Right cardiac atrium (tissue), 5 donors: ENCODE measurements around the gene ATP5MC3. TPM values are rescaled to one million over a fixed set of nuclear protein-coding genes. Genes with fewer than 3 reads are reported as not detected.
A peak's percentile ranks its signal among the peaks of the same experiment; 100 is the strongest.

Experiments
- ATAC-seq, 2 donors: fragments of 200-7000 bp; cut with Tn5 transposase; one replicate each; pipeline versions ENCODE4 v1.8.0 to v1.9.1; 2020; ENCODE audit warnings: moderate library complexity in 2 of 2, mild to moderate bottlenecking in 1 of 2
- DNase-seq, 3 donors: peaks; one replicate each; pipeline ENCODE4 v3.0.0-alpha.2; 2020
- H3K27ac ChIP-seq: one replicate; pipeline ENCODE4 v1.5.1; 2013; ENCODE audit warnings: mild to moderate bottlenecking, low read length, control low read depth, moderate library complexity
- H3K27me3 ChIP-seq: one replicate; pipeline ENCODE4 v1.6.1; 2013; ENCODE audit not compliant: control insufficient read depth, insufficient read depth
- H3K4me1 ChIP-seq: one replicate; pipeline ENCODE4 v1.6.1; 2013; ENCODE audit warnings: low read length; ENCODE audit not compliant: control insufficient read depth, insufficient read depth
- H3K4me3 ChIP-seq: one replicate; pipeline ENCODE4 v1.5.1; 2013; ENCODE audit warnings: low read length, control low read depth
- H3K9me3 ChIP-seq: one replicate; pipeline ENCODE4 v1.6.1; 2013; ENCODE audit warnings: low read length; ENCODE audit not compliant: control insufficient read depth
- WGBS: extraction: QIAGEN DNeasy Blood & Tissue Kit; methylation state at CpG from one replicate; pipeline ENCODE4 v1.1.7; 2013; 5-methylcytosine and 5-hydroxymethylcytosine counted together
- intact Hi-C, 4 donors: fragments of 100-400 bp; cut with DNase I; formaldehyde crosslinking; loops; one replicate each; pipeline versions ENCODE4 v1.11.0 to v1.14.0; 2022 to 2023
- microRNA-seq, 2 donors: library from miRNA; unstranded; fragments of <30 nt; microRNA quantifications; one replicate each; pipeline ENCODE4 v1.2.0, GENCODE V29; 2020 to 2021
- polyA plus RNA-seq: library from polyadenylated mRNA; stranded (reverse); fragments of 200-250 nt; gene quantifications from one replicate; pipeline ENCODE4 v1.2.3, GENCODE V29; 2013
- total RNA-seq, 4 donors: library from RNA; stranded (reverse); fragmentation: NEBNext Ultra II Directional; extraction: Animal tissue kit (Norgen Biotek cat#: 25700); gene quantifications; one replicate each; pipeline ENCODE4 v1.2.1, GENCODE V29; 2021
- donor health status: healthy with polysubstance abuse.
- donor health status: DM: no; HTN: yes; CAD: no.
- donor health status: DM: no; HTN: no; CAD: no.
- donor health status: DM: no; HTN: yes; CAD: no; lungs with severe emphysema.
- donor health status: DM: yes; HTN: yes; CAD: no.

ATP5MC3 gene
- total and polyA plus RNA-seq, 5 donors, result 737 to 1,357 (median 863) TPM

GRCh38 chr2:175143191-175143590 lies 38.3 kb downstream of the ATP5MC3 start:
- 96% methylated on average over 1 of the region's 1 CpG for whole genome bisulfite sequencing
- intact Hi-C loops, result no loop called here

GRCh38 chr2:175140332-175140731 lies 41.2 kb downstream of the ATP5MC3 start:
- Histone ChIP-seq H3K27me3 (no peaks in the 10 kb centered on the region), H3K4me1 (peaks cover 2% of the 10 kb centered on the region), H3K9me3 (no peaks in the 10 kb centered on the region), H3K27ac (no peak overlapping the region), H3K4me3 (no peak overlapping the region)
- DNase-seq, result no peak
- intact Hi-C loops, result no loop called here
- no peak for ATAC-seq
- 79% methylated on average over 2 of the region's 2 CpGs for WGBS

More at GRCh38 chr2:175143191-175143590, 38.3 kb downstream of the ATP5MC3 start:
- Histone ChIP-seq H3K4me3 (no peak overlapping the region), H3K9me3 (no peaks in the 10 kb centered on the region), H3K4me1 (peaks cover 4% of the 10 kb centered on the region), H3K27ac (no peak overlapping the region), H3K27me3 (no peaks in the 10 kb centered on the region)
- ATAC-seq (no peak), DNase-seq (no peak)

- H3K9me3 ChIP-seq, result no peaks in the 10 kb centered on the region
- 93% methylated on average over 2 of the region's 2 CpGs for WGBS
- no peak for ATAC-seq
- no peak overlapping the region for H3K27ac ChIP-seq
- H3K4me1 ChIP-seq, result peaks cover 2% of the 10 kb centered on the region
- no peak for DNase-seq
- intact Hi-C loops, result no loop called here
- H3K4me3 ChIP-seq, result no peak overlapping the region
- H3K27me3 ChIP-seq, result no peaks in the 10 kb centered on the region
Observed at GRCh38 chr2:175137793-175138192, 43.7 kb downstream of the ATP5MC3 start.

DNA sequence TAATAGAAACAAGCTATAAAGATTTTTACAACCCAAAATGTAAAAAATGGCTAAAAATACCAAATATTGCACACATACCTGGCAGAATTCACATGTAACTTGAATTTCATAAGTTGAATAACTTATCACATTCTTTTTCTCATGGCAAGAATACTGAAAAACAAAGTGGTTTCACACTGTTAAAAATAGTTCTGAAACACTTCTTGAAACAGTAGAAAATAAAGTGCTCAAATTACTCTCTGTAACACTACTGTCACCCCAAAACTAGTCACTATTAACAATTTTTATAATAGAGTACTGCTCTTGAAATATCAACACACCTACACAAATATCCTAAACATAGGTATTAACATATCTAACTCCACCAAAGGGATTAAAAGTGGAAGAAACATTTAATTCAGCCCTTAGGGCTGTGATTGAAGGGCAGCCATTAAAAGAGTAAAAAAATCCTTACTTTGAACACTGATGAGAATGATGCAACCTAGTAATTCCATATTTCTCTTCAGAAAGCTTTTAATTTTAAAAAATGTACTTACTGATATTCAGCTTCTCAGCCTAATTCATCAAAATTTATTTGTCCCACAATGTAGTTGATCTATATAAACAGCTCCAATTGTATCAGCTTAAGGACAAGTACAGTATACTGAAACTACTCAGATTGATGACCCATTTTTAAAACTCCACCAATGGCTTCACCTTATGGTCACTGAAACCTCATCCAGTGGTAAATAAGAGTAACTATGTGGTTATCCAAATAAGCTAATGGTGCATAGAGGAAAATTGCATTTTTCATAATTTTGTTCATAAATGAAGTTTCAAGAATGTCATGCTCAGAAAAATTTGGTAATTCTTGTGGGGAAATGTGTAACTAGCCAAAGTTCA lies 44.9 kb downstream of the ATP5MC3 start:
- Histone ChIP-seq H3K27ac (no peak overlapping the region), H3K27me3 (no peaks in the 10 kb centered on the region), H3K4me3 (no peak overlapping the region), H3K4me1 (peaks cover 2% of the 10 kb centered on the region), H3K9me3 (no peaks in the 10 kb centered on the region)
- ATAC-seq, result no peak
- no peak for DNase-seq
- intact Hi-C loops, result no loop called here

DNA sequence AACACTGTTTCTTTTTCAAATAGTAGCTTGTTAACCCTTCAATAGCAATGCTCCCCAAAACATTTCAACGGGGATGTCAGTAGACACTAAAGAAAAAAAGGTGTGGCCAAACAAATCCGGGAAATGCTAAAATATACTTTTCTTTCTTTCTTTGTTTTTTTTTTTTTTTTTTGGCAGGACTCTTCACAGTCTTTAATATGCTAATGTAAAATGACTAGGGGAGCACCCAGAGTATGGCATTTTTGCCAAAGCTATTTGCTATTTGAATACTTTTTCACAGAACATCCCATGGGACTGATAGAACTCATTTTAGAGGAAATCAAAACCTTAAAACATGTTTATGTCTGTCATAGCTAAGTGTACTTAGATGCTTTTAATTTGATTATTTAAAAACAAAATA lies 45.6 kb downstream of the ATP5MC3 start:
- 70% methylated on average over 2 of the region's 2 CpGs for WGBS
- Histone ChIP-seq H3K27ac (no peak overlapping the region), H3K9me3 (no peaks in the 10 kb centered on the region), H3K4me3 (no peak overlapping the region), H3K4me1 (peaks cover 2% of the 10 kb centered on the region), H3K27me3 (no peaks in the 10 kb centered on the region)
- no peak for DNase-seq
- ATAC-seq, result no peak
- intact Hi-C loops, result no loop called here

GRCh38 chr2:175135177-175135576 lies 46.3 kb downstream of the ATP5MC3 start:
- H3K4me1 ChIP-seq, result no peaks in the 10 kb centered on the region
- ATAC-seq (no peak), DNase-seq (no peak)
- H3K27ac ChIP-seq, result no peak overlapping the region
- WGBS, result 95% methylated on average over 3 of the region's 3 CpGs
- H3K4me3 ChIP-seq, result no peak overlapping the region
- no peaks in the 10 kb centered on the region for H3K27me3 ChIP-seq
- H3K9me3 ChIP-seq, result no peaks in the 10 kb centered on the region
- intact Hi-C loops, result no loop called here

DNA sequence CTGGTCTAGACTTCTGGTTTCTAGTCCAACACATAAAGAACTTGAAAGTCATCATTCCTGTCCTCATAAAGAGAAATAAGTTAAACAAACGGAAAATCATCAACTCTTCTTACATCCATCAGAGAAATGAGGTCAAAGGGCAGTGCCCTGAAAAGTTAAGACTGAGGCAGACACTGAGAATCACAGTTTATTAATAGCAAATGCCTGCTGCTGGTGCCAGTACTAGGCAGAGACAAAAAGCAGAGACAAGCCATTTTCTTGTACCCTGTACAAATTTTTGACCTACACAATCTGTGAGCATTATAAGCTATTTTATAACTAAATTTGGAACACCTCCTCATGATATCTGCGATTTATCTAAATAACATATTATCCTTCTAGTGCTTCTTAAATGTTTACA lies 50.3 kb downstream of the ATP5MC3 start:
- peaks cover 2% of the 10 kb centered on the region for H3K4me1 ChIP-seq
- no peak overlapping the region for H3K27ac ChIP-seq
- no peaks in the 10 kb centered on the region for H3K9me3 ChIP-seq
- no peak for DNase-seq
- no peak overlapping the region for H3K4me3 ChIP-seq
- no peak for ATAC-seq
- H3K27me3 ChIP-seq, result no peaks in the 10 kb centered on the region
- WGBS, result 58% methylated on average over 2 of the region's 2 CpGs
- intact Hi-C loops, result no loop called here

GRCh38 chr2:175126661-175127060 lies 54.8 kb downstream of the ATP5MC3 start:
- intact Hi-C loops, result no loop called here
- Histone ChIP-seq H3K27ac (no peak overlapping the region), H3K27me3 (no peaks in the 10 kb centered on the region), H3K4me3 (no peak overlapping the region), H3K4me1 (peaks cover 2% of the 10 kb centered on the region), H3K9me3 (no peaks in the 10 kb centered on the region)
- WGBS, result 67% methylated on average over 1 of the region's 1 CpG
- ATAC-seq (peak in 1 of 2 donors; percentile 70), DNase-seq (peak in 1 of 3 donors; percentile 44)

Small RNA genes within 50 kb of the gene (microRNA-seq; reads per million reads assigned to microRNA genes)
- 0.42 to 0.54 reads per million in 2 donors for gene MIR933

Other genes starting within 250 kb of the ATP5MC3 start
- 1 to 10 TPM; 5.7 to 8.9 (median 8.0) TPM for gene CHN1, start 176.3 kb downstream of the ATP5MC3 start, total RNA-seq
- 5.3 TPM for gene CHN1, start 176.3 kb downstream of the ATP5MC3 start, polyA plus RNA-seq
- gene ATF2, start 13.5 kb downstream of the ATP5MC3 start, total RNA-seq, result 10 to 100 TPM; 27.6 to 39.2 (median 30.9) TPM
- 10.8 TPM for gene ATF2, start 13.5 kb downstream of the ATP5MC3 start, polyA plus RNA-seq